ENCODE measurements around the gene SALL4.
"Not testable (repeated sequence)": the region's sequence is repeated elsewhere in the genome, so short reads cannot be mapped to it uniquely, and the experiment has no call there.

Gene SALL4

DNA sequence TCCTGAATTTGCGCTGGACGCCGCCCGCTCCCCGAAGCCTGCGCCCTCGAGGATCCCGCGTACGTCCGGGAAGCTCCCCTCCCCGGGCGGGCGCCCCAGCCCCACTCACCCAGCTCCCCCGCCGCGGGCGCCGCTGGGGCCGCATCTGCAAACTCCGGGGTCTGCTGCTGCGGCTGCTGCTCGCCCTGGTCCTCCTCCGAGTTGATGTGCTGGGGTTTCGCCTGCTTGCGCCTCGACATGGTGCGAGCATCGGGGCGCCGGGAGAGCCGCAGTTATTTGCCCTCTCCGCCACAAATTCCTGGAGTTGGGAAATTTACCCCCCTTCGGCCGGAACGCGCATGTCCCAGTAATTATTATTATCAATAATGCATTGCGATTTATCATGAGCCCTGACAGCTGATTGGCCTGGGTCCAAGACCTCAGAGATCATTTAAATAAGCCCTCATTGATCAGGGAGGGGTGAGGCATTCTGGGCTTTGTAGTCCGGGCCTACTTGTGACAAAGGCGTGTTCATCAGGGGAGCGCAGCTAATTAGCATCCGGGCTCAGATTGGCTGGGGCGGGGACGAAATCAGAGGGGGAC, at the start of gene SALL4:
SALL4 (minus strand) TSS at position 352 of the 582 bp plus-strand sequence; CDS start at position 239, 113 bp downstream.
- in situ Hi-C loops (cut with MboI; ENCODE audit: low sequenced_read_pairs) = no loop called here

DNA sequence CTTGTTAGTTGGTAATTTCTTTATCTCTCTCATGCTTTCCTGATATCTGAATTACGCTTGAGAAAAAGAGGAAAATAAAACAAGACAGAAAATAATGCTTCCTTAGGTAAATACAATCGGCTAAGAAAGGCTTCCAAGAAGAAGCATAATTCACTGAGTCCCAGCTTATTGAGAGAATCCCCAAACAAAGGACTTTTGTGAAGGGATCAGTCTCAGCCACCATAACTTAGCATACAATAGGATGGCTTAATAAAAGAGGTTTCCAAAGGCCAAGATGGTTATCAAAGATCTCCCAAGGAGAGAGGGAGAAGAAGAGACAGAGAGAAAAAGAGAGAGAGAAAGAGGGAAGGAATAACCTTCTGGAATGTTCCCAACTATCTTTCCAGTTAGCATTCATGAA, 46.0 kb upstream of the SALL4 start:
- in situ Hi-C loops (cut with MboI; ENCODE audit: low sequenced_read_pairs) = no loop called here

DNA sequence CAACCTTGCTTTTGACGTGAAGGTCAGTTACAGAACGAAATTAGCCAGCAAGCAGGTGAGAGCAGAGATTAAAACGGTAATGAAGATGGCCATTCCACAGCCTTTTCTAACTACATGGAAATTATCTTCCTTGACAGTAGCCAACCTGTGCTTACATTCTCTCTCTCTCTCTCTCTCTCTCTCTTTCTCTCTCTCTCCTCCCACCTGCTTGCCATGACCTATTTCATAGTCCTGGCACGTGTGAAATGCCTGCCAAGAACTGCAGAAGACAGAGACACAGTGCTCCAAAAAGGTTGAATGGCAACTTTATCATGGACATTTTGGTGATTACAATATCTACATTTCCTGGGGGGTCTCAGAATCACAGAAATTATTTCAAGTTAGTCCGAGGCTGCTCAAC, 38.5 kb upstream of the SALL4 start:
- in situ Hi-C loops (cut with MboI; ENCODE audit: low sequenced_read_pairs) = no loop called here

DNA sequence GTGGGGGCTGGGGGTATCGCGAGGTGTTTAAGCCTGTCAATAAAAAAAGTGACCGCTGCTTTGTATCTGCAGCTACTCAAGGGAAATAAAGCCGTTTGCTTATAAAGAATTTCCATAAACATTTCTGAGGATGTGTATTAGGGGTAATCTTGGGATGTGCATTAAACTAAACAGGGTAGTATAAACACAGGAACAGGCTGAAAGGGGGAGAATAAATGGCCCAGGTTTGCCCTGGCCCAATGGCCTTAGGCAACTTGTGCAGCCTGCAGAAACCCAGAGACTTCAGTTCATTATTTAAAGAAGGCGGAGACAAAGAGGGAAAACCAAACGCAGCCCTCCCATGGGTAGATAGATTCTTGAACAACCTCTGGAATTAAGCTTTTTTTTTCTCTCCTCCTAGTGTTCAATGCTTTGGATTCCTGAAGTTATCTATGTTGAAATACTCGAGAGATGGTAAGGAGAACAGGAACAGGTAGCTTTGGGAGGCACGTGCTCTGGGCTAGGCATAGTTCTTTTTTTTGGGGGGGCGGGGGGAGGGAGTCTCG, 35.6 kb upstream of the SALL4 start:
- in situ Hi-C loops (cut with MboI; ENCODE audit: low sequenced_read_pairs) = no loop called here

DNA sequence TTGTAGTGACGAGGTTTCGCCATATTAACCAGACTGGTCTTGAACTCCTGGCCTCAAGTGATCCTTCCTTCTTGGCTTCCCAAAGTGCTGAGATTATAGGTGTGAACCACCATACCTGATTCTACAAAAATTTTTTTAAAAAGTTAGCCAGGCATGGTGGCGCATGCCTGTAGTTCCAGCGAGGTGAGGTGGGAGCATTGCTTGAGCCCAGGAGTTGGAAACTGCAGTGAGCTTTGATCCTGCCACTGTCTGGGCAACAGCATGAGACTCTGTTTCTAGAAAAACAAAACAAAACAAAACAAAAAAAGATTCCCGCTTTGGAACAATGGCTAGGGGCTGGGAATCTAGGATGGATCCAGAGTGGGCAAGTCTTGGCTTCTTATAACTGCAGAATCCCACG, 35.1 kb upstream of the SALL4 start:
- in situ Hi-C loops (cut with MboI; ENCODE audit: low sequenced_read_pairs) = no loop called here

DNA sequence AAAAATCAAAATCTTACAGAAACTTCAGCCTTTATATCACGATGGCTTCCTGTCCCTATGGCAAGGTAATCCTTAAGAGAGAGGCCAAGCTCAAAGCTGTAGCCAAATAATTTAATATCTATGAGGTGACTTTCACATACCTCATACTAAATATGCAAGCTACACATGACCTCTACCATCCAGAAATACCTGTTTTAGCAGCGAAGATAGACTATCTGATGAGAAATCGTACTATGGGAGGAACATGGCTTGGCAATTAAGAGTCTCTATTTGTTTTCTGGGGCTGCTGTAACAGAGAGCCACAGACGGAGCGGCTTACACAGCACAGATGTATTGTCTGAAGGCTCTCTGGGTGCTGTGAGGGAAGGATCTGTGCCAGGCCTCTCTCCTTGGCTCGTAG, 31.0 kb upstream of the SALL4 start:
- in situ Hi-C loops (cut with MboI; ENCODE audit: low sequenced_read_pairs) = no loop called here

DNA sequence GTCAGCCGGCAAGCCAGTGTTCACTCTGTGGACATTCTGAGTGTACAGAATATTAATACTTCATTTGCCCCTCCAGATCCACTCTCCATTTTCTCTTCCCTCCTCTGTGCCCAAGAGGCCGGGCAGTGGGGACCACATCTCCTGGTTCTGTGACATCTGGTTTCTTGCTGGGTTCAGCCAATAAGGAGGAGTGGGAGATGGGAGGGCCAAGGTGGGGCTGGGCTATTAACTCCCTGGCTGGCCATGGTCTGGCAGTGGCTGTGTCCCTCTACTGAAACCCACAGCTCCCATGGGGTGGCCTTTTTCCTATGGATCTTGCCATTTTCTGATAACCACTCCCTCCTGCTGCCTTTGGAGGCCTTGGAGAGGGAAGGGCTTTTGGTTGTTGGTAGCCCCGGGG, 30.0 kb upstream of the SALL4 start:
- in situ Hi-C loops (cut with MboI; ENCODE audit: low sequenced_read_pairs) = no loop called here

DNA sequence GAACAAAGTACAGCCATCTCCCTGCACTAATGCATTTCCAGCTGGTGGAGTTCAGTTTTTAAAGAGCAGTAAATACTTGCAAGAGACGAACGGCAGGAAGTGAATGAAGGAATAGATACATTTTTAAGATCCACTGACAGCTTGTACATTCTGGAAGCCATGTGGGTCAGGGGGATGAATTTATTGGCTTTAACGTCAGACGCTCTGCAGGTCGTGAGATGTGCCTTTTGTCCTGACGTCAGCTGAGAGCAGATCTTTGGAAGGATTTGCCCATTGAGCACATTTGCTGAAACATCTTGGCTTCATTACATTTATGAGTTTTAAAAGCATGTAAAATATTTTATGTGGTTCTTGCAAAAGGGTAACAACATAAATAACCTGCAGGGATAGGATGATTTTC, 29.5 kb upstream of the SALL4 start:
- in situ Hi-C loops (cut with MboI; ENCODE audit: low sequenced_read_pairs) = no loop called here

DNA sequence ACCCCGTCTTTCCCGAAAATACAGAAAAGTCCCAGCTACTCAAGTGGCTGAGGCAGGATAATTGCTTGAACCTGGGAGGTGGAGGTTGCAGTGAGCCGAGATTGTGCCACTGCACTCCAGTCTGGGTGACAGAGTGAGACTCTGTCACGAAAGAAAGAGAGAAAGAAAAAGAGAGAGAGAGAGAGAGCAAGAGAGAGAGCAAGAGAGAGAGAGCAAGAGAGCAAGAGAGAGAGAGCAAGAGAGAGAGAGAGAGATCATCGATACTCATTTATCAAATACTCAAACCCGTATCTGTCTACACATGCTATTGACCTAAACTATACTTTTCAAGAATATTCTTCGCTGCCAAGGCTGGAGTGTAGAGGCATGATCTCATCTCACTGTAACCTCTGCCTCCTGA, 28.2 kb upstream of the SALL4 start:
- in situ Hi-C loops (cut with MboI; ENCODE audit: low sequenced_read_pairs) = no loop called here

DNA sequence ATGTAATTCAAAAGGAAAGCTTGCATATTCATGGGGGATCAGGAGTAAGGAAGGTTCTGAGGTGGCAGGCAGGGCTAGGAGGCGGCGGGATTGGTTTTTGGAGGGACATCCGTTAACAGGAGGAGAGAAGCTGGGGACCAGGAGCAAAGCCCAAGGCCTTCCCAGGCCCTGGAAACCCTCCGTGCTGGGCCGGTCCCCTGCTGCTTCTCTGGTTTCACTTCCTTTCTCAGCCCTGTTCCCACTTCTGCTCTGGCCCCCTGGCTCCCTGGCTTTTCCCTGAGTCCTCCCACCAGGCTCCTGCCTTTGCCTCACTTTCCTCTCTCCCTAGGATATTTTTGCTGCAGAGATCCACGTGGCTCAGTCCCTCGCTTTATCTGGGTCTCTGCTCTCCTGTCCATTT, 26.4 kb upstream of the SALL4 start:
- in situ Hi-C loops (cut with MboI; ENCODE audit: low sequenced_read_pairs) = no loop called here

DNA sequence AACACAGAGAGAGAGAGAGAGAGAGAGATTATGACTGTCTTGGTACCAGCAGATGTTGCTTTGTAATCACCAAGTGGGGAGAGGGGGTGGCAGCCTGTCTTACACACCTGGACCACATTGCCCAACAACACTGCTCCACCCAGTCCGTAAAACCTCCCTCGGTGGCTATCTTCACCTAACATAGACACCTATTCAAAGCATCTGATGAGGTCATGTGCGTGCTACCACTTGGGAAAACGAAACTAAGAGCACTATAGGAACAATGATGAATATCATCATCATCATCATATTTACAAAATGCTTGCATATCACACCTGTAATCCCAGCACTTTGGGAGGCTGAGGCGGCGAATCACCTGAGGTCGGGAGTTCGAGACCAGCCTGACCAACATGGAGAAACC, 24.1 kb upstream of the SALL4 start:
- in situ Hi-C loops (cut with MboI; ENCODE audit: low sequenced_read_pairs) = no loop called here

DNA sequence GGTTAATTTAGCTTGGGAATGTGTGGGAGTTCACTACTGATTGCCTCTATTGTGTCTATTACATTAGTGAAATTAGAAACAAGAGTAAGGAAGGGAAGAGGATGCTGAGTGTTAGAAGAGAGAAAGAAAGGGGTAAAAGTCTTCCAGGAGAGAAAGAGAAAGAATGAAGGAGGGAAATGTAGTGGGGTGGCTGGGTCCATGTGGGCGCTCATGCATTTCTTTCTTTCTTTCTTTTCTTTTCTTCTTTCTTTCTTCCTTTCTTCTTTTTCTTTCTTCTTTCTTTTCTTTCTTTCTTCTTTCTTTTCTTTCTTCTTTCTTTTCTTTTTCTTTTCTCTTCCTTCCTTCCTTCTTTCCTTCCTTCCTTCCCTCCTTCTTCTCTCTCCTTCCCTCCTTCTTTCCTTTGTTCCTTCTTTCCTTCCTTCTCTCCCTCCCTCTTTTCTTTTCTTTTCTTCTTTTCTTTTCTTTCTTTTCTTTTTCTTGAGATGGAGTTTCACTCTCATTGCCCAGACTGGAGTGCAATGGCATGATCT, 16.2 kb upstream of the SALL4 start:
- in situ Hi-C loops (cut with MboI; ENCODE audit: low sequenced_read_pairs) = no loop called here

DNA sequence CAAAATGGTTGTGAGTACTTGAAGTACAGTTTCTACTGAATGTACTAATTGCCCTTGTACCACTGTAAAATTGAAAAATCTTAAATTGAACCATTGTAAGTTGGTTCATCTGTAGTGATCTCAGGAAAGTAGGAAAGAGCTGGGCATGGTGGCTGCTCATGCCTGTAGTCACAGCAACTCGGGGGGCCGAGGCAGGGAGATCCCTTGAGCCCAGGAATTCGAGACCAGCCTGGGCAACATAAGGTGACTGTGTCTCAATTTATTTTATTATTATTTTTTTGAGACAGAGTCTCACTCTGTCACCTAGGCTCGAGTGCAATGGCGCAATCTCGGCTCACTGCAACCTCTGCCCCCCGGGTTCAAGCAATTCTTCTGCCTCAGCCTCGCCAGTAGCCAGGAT, 14.5 kb upstream of the SALL4 start:
- in situ Hi-C loops (cut with MboI; ENCODE audit: low sequenced_read_pairs) = not testable (repeated sequence)

DNA sequence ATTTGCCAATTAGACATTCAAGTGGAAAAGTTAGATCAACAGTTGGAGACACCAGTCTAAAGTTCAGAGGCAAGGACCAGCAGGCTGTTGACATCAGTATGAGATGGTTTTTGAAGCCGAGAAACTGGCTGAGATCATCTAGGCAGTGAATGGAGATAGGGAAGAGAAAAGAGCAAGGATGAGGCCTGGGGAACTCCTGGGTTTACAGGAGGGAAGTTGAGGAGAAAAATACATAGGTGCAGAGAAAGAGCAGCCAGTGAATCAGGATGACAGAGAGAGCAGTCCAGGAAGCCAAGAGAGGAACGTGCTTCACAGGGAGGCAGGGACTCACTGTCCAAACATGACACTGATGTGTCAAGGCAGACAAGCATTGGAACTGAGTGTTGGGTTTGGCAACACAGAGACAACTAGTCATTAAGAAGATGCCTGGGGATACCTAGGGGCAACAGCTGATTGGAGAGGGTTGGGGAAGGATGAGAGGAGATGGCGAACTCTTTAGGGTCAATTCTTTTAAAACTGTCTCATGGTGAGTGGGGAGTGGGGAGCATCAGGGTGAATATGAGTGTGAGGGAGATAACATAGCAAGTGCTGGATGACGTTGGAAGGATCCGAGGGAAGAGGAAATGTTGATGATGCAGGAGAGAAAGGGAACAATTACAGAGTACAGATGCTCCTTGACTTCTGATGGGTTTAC, 13.2 kb upstream of the SALL4 start:
- in situ Hi-C loops (cut with MboI; ENCODE audit: low sequenced_read_pairs) = no loop called here

DNA sequence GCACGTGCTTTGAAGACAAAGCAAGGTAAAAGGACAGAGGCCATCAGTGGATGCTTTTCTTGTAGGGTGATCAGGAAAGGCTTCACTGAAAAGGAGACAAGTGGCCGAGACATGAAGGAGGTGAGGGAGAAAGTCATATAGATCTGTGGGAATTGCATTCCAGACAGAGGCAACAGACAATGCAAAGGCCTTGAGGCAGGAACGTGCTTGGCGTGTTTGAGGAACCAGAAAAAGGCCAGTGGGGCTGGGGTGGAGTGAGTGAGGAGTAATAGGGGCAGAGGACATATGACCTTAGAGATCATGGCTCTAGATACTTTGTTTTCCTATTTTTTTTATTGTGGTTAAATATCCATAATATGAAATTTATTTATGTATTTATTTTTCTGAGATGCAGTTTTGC, 10.5 kb upstream of the SALL4 start:
- in situ Hi-C loops (cut with MboI; ENCODE audit: low sequenced_read_pairs) = no loop called here

DNA sequence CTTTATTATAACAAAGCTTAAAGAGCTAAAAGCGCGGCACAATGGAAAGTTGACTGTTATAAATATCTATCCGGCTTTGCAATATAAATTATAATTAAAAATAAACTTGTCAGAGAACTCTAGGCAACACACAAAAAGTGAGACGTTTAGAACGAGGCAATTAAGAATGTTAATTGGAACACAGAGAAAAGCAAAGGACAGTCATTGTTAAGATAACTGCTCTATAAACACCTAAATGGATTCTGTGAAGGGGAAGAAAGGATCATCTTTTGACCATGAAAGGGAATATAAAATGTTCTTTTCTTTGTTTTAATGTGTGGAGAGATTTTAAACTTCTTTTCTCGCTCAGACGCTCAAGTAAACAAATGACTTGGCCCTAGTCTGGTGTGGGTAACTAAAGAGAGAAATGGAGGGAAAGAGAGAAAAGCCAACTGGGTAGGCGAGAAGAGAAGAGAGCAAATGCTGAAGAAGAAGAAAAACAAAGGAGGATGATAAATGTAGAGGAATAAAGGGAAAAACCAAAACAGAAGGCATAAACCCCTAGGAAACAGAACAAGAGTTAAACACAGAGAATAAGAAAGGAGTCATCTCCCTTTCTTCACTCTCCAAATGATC, 9.3 kb upstream of the SALL4 start:
- in situ Hi-C loops (cut with MboI; ENCODE audit: low sequenced_read_pairs) = no loop called here

DNA sequence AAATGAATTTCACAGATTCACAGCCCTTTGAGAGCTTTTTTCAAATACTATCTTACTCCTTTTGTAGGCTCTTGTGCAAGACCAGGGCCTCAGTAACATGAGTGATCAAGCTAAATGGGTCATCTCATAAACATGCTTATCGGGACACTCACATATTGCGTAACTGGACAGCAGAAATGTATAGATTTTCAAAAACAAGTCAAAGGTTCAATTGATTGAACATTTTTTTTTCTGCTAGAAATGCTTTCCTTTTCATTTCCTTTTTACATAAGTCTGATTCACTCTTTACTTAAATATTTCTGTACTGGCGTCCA, 8.7 kb upstream of the SALL4 start:
- in situ Hi-C loops (cut with MboI; ENCODE audit: low sequenced_read_pairs) = no loop called here

DNA sequence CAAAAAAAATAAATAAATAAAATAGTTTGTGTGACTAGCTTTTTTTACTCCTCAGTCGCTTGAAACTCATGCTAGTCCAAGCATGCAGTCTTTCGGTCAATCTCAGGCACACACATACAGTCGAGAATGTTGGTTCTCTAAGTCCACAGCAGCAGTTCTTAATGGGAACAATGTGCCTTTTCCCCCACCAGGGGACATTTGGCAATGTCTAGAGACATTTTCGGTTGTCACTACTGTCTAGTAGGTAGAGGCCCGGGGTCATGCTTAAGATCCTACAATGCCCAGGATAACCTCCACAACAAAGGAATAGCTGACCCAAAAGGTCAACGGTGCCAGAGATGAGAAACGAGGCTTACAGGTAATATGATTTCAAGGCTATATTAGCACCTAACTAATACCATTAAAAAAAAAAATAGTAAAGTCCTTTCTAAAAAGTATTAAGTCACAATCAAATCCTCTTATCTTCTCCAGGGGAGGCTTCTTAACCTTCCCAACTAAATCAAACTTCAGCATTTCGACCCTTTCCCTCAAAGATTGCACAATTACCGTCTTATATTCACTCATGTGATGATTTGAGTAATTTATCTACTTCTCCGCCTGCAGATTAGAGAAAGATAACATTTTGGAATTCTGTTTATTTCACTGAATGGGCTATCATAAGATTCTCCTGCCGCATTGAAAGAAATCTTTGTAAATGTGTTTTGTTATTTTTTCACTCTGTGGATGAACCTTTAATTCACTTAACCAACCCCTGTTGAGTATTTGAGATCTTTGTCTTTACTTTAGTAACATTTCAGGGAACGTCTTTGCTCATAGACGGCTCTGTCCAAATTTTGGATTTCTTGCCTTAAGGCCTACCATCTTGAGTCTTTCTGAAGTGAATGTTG, 8.1 kb upstream of the SALL4 start:
- in situ Hi-C loops (cut with MboI; ENCODE audit: low sequenced_read_pairs) = no loop called here

DNA sequence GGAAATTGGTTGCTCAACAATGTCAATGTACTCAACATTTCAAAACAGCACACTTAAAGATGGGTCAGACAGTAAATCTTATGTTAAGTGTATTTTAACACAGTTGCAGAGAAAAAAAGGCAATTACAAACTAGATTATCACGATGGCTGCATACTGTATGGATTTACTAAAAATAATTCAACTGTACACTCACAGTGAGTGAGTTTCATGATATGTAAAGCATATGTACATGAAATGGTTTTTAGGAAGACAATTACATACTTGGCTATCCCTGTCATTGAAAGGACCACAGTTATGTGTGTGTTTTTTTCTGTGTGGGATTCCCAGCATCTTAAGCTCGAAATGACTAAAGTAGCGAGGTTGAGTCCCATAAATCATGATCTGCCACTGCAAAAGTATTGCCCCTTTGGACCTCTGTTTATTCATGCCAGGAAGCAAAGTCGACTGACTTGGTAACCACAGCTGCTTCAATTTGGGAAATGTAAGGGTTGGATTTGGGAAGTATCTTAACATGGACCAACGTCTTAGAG, 5.5 kb upstream of the SALL4 start:
- in situ Hi-C loops (cut with MboI; ENCODE audit: low sequenced_read_pairs) = no loop called here

DNA sequence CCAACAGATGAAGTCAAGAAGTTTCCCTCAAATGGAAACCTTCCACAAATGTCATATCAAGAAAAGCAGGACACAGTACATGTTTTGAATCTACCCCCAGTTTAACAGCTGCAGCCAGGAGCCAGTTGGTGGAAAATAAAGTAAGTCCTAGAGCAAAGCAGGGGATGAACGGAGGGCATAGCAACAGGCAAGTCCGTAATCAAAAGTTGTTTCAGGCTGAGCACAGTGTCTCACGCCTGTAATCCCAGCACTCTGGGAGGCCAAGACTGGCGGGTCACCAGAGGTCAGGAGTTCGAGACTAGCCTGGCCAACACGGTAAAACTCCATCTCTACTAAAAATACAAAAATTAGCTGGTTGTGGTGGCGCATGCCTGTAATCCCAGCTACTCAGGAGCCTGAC, 2.4 kb upstream of the SALL4 start:
- in situ Hi-C loops (cut with MboI; ENCODE audit: low sequenced_read_pairs) = no loop called here

Data from HL-60/S4 treated with phorbol 12-myristate 13-acetate at 8.2 ng/mL for 4 days and 3 days (cell line).